OCI-LY1 (cell line): ENCODE results near the gene SERPIND1.

Source experiments
- H2AFZ ChIP-seq: fragments of 200-600 bp; sonication (generic), shearing (Covaris generic); 2 replicates; pipeline ENCODE4 v1.6.0; 2014; ENCODE audit warnings: antibody characterized with exemption, mild to moderate bottlenecking, low read length
- H3F3A ChIP-seq: fragments of 200-600 bp; sonication (generic), shearing (Covaris generic); 2 replicates; pipeline ENCODE4 v1.6.0; 2014; ENCODE audit warnings: mild to moderate bottlenecking, antibody characterized with exemption, low read length, moderate library complexity; ENCODE audit not compliant: insufficient read depth
- H3K27ac ChIP-seq: fragments of 200-600 bp; sonication (generic); 2 replicates; pipeline ENCODE4 v1.5.1; 2014; ENCODE audit warnings: low read length, mixed run types, mild to moderate bottlenecking, low read depth; ENCODE audit not compliant: poor library complexity, severe bottlenecking
- H3K27me3 ChIP-seq: fragments of 200-600 bp; sonication (generic); 2 replicates; pipeline ENCODE4 v1.6.0; 2014; ENCODE audit warnings: antibody characterized with exemption, mild to moderate bottlenecking, low read length, moderate library complexity; ENCODE audit not compliant: insufficient read depth
- H3K36me3 ChIP-seq: fragments of 200-600 bp; sonication (generic); 2 replicates; pipeline ENCODE4 v1.6.1; 2014; ENCODE audit warnings: mild to moderate bottlenecking, antibody characterized with exemption, low read length, moderate library complexity, mixed read lengths; ENCODE audit not compliant: insufficient read depth
- H3K4me1 ChIP-seq: fragments of 200-600 bp; sonication (generic); 2 replicates; pipeline ENCODE4 v1.5.1; 2014; ENCODE audit warnings: mild to moderate bottlenecking, low read length, moderate library complexity; ENCODE audit not compliant: insufficient read depth, severe bottlenecking
- H3K4me2 ChIP-seq: fragments of 200-600 bp; sonication (generic), shearing (Covaris generic); 2 replicates; pipeline ENCODE4 v1.6.1; 2014; ENCODE audit warnings: low read length
- H3K4me3 ChIP-seq: fragments of 200-600 bp; sonication (generic); 2 replicates; pipeline ENCODE4 v1.5.1; 2014; ENCODE audit warnings: low read length, low read depth, mild to moderate bottlenecking, mixed read lengths; ENCODE audit not compliant: poor library complexity, severe bottlenecking
- H3K79me2 ChIP-seq: fragments of 200-600 bp; shearing (Covaris generic); 2 replicates; pipeline ENCODE4 v1.6.1; 2016; ENCODE audit warnings: mixed run types, low read length, mixed read lengths; ENCODE audit not compliant: insufficient read depth
- H3K9ac ChIP-seq: fragments of 200-600 bp; sonication (generic), shearing (Covaris generic); 2 replicates; pipeline ENCODE4 v1.6.1; 2014; ENCODE audit warnings: mild to moderate bottlenecking, low read length, mixed read lengths
- H3K9me2 ChIP-seq: fragments of 200-600 bp; sonication (generic), shearing (Covaris generic); 2 replicates; pipeline ENCODE4 v1.6.1; 2014; ENCODE audit warnings: low read depth, mild to moderate bottlenecking, low read length, mixed read lengths
- H3K9me3 ChIP-seq: fragments of 200-600 bp; shearing (Covaris generic); 2 replicates; pipeline ENCODE4 v1.6.1; 2014; ENCODE audit warnings: low read length, mixed read lengths
- H4K20me1 ChIP-seq: fragments of 200-600 bp; sonication (generic), shearing (Covaris generic); 2 replicates; pipeline ENCODE4 v1.6.0; 2016; ENCODE audit warnings: mild to moderate bottlenecking, low read length; ENCODE audit not compliant: insufficient read depth
- CTCF ChIP-seq: fragments of 200-600 bp; sonication (generic), shearing (Covaris generic); IDR thresholded peaks from 2 replicates; pipeline ENCODE4 v1.5.1; 2017; ENCODE audit warnings: mild to moderate bottlenecking, antibody characterized with exemption, low read length, moderate library complexity, mixed read lengths
- EZH2 ChIP-seq: fragments of 200-600 bp; sonication (generic), shearing (Covaris generic); IDR thresholded peaks from 2 replicates; pipeline ENCODE4 v1.8.0; 2017; ENCODE audit warnings: borderline replicate concordance, mixed run types, mild to moderate bottlenecking, antibody characterized with exemption, low read length, moderate library complexity, mixed read lengths

SERPIND1 gene

GRCh38 chr22:20794650-20795413 lies 20.9 kb downstream of the SERPIND1 start:
- TF ChIP-seq CTCF = no peak
- H3K36me3 ChIP-seq = peaks cover 81% of the 10 kb centered on the region
- no peak overlapping the region for H3K4me2 ChIP-seq

DNA sequence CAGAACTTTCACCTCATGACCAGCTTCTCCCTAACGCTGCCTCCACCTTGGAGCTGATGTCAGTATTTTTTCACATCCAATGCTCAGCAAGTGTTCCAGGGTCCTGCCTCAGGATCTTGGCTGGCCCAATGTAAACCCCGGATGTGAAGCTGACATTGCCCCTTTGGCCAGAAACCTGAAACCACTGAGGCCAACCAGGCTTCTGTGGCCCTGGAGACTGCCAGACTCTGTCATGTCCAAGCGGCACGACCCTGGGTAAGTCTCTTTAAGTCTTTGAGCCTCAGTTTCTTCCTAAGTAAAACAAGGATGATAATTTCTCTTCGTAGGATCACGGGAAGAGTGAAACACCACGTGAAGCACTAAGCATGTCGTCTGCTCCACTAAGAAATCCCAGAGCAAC lies 22.8 kb downstream of the SERPIND1 start:
- Histone ChIP-seq H2AFZ (no peak overlapping the region), H3K4me1 (no peaks in the 10 kb centered on the region), H3K9me2 (no peaks in the 10 kb centered on the region), H3K27ac (no peak overlapping the region), H3K4me3 (no peak overlapping the region), H3K36me3 (peaks cover 80% of the 10 kb centered on the region), H3K4me2 (no peak overlapping the region), H3F3A (no peaks in the 10 kb centered on the region), H3K79me2 (no peaks in the 10 kb centered on the region), H3K9me3 (no peaks in the 10 kb centered on the region), H4K20me1 (no peaks in the 10 kb centered on the region), H3K9ac (no peak overlapping the region), H3K27me3 (no peaks in the 10 kb centered on the region)
- TF ChIP-seq EZH2 (no peak), CTCF (no peak)

More at GRCh38 chr22:20794650-20795413, 20.9 kb downstream of the SERPIND1 start:
- Histone ChIP-seq H3K9ac (no peak overlapping the region), H3K9me3 (no peaks in the 10 kb centered on the region), H3F3A (no peaks in the 10 kb centered on the region), H3K27me3 (no peaks in the 10 kb centered on the region), H3K4me1 (no peaks in the 10 kb centered on the region), H3K27ac (no peak overlapping the region), H2AFZ (no peak overlapping the region), H3K4me3 (no peak overlapping the region), H4K20me1 (no peaks in the 10 kb centered on the region), H3K79me2 (no peaks in the 10 kb centered on the region), H3K9me2 (no peaks in the 10 kb centered on the region)

DNA sequence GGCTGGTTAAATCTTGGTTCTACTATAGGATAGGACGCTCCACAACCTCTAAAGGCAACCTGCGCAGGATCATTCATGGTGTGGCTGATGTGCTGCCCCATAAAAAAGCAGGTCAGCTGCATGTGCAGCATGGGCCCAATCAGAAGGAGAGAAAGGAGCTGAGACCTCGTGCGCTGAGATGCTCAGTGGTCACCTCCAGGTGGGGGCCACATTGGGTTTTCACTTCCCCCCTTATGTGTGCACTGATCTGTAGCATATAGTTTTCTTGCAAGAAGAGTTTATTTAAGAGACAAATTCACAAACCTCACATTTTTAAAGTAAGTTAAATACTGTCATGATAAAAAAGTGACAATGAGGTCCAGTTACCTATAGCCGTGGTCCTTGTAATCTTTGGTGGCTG lies 24.3 kb downstream of the SERPIND1 start:
- Histone ChIP-seq H3F3A (no peaks in the 10 kb centered on the region), H4K20me1 (no peaks in the 10 kb centered on the region), H3K36me3 (peaks cover 82% of the 10 kb centered on the region), H3K27ac (no peak overlapping the region), H3K79me2 (no peaks in the 10 kb centered on the region), H3K9me3 (no peaks in the 10 kb centered on the region), H3K4me1 (no peaks in the 10 kb centered on the region), H3K27me3 (no peaks in the 10 kb centered on the region), H3K9me2 (no peaks in the 10 kb centered on the region), H3K9ac (no peak overlapping the region), H2AFZ (no peak overlapping the region), H3K4me3 (no peak overlapping the region), H3K4me2 (no peak overlapping the region)
- TF ChIP-seq CTCF (no peak), EZH2 (no peak)
